Endothelial cell of umbilical vein (primary cell): ENCODE results near the gene UBE2F. TPM values are rescaled to one million over a fixed set of nuclear protein-coding genes. Genes with fewer than 3 reads are reported as not detected.

Experiments used
- BruUV-seq: library from RNA; stranded (reverse); fragments of 400-500 nt; replicated peaks from 2 replicates; lab custom pipeline; 2021; lab: Mats Ljungman, UMichigan
- CTCF ChIA-PET: fragments of 300-600, 350-600 bp; sonication (Branson Sonifier 250); formaldehyde crosslinking; loops from one replicate; lab custom pipeline; 2021; ENCODE audit warnings: antibody characterized with exemption, inconsistent platforms; lab: Charles Lee
- POLR2A ChIA-PET: fragments of 300-600, 350-600 bp; sonication (Branson Sonifier 250); formaldehyde crosslinking; loops from one replicate; lab custom pipeline; 2021; ENCODE audit warnings: antibody characterized with exemption, inconsistent platforms; lab: Charles Lee
- DNase-seq: peaks from one replicate; pipeline ENCODE4 v3.0.0-alpha.2; 2011; ENCODE audit warnings: low read depth, low spot score
- FAIRE-seq: peaks from 2 replicates; lab custom pipeline; 2011; peaks lifted over from hg19 to GRCh38; lab: Jason Lieb, UNC
- H2AFZ ChIP-seq: 2 replicates; pipeline ENCODE4 v1.6.0; 2012; ENCODE audit warnings: low read depth, low read length, control low read depth, inconsistent platforms
- H3K27ac ChIP-seq: 2 replicates; pipeline ENCODE4 v1.5.1; 2011; ENCODE audit warnings: low read depth, mild to moderate bottlenecking, control low read depth, low read length, moderate library complexity; ENCODE audit not compliant: insufficient read depth
- H3K27me3 ChIP-seq, 2 experiments: 2 replicates each; pipeline versions ENCODE4 v1.6.0 to v1.6.1; 2011; ENCODE audit warnings: low read length in 2 of 2, mixed read lengths in 1 of 2; ENCODE audit not compliant: control insufficient read depth in 2 of 2, insufficient read depth in 2 of 2
- H3K36me3 ChIP-seq, 2 experiments: 2 replicates in 1 of 2; 3 replicates in 1 of 2; pipeline ENCODE4 v1.5.1; 2011; ENCODE audit warnings: low read length in 2 of 2, mild to moderate bottlenecking in 1 of 2, moderate library complexity in 1 of 2; ENCODE audit not compliant: control insufficient read depth in 2 of 2, insufficient read depth in 2 of 2; ENCODE audit errors: extremely low read depth in 1 of 2
- H3K4me1 ChIP-seq: 3 replicates; pipeline ENCODE4 v1.5.1; 2011; ENCODE audit warnings: mild to moderate bottlenecking, low read length; ENCODE audit not compliant: control insufficient read depth, insufficient read depth; ENCODE audit errors: extremely low read depth
- H3K4me2 ChIP-seq: 2 replicates; pipeline ENCODE4 v1.6.1; 2011; ENCODE audit warnings: low read length, control low read depth, mixed read lengths; ENCODE audit not compliant: insufficient read depth
- H3K4me3 ChIP-seq, 3 experiments: fragments of 200-600 bp in 1 of 3; sonication (generic), shearing (Covaris generic) in 1 of 3; replicated peaks in 1 of 3; 2 replicates each; pipeline ENCODE4 v1.5.1; 2011 to 2016; ENCODE audit warnings: control low read depth in 3 of 3, low read length in 3 of 3, mild to moderate bottlenecking in 2 of 3, inconsistent platforms in 1 of 3, low read depth in 1 of 3, moderate library complexity in 1 of 3; ENCODE audit not compliant: insufficient read depth in 1 of 3
- H3K79me2 ChIP-seq: 2 replicates; pipeline ENCODE4 v1.6.0; 2012; ENCODE audit warnings: low read length, inconsistent platforms; ENCODE audit not compliant: control insufficient read depth, insufficient read depth
- H3K9ac ChIP-seq: replicated peaks from 2 replicates; pipeline ENCODE3; 2011; ENCODE audit warnings: low read length, control low read depth; ENCODE audit not compliant: insufficient read depth; ENCODE audit errors: extremely low read depth
- H3K9me1 ChIP-seq: replicated peaks from 3 replicates; pipeline ENCODE4 v1.6.0; 2011; ENCODE audit warnings: mild to moderate bottlenecking, low read length; ENCODE audit not compliant: control insufficient read depth, insufficient read depth; ENCODE audit errors: extremely low read depth
- H3K9me3 ChIP-seq: replicated peaks from 2 replicates; pipeline ENCODE4 v1.5.1; 2012; ENCODE audit warnings: low read length, inconsistent platforms; ENCODE audit not compliant: control insufficient read depth, insufficient read depth
- H4K20me1 ChIP-seq: replicated peaks from 2 replicates; pipeline ENCODE3; 2011; ENCODE audit warnings: mild to moderate bottlenecking, low read length; ENCODE audit not compliant: control insufficient read depth, insufficient read depth; ENCODE audit errors: extremely low read depth
- CTCF ChIP-seq, 2 donors: IDR thresholded peaks; 1 replicate in 1 of 2; 2 replicates in 1 of 2; pipeline ENCODE4 v1.5.1; 2011; ENCODE audit warnings: low read length in 2 of 2, mild to moderate bottlenecking in 2 of 2, moderate library complexity in 2 of 2, control low read depth in 1 of 2, inconsistent platforms in 1 of 2, low read depth in 1 of 2; ENCODE audit not compliant: insufficient read depth in 1 of 2; ENCODE audit errors: extremely low read depth in 1 of 2
- EZH2 ChIP-seq: IDR thresholded peaks from 2 replicates; pipeline ENCODE4 v1.6.1; 2012; ENCODE audit warnings: borderline replicate concordance, low read depth, mild to moderate bottlenecking, moderate library complexity, low read length, inconsistent platforms; ENCODE audit not compliant: severe bottlenecking
- FOS ChIP-seq: IDR thresholded peaks from 2 replicates; pipeline ENCODE4 v1.6.1; 2011; ENCODE audit warnings: mild to moderate bottlenecking, low read length, moderate library complexity, borderline replicate concordance; ENCODE audit not compliant: insufficient read depth
- GATA2 ChIP-seq: IDR thresholded peaks from 2 replicates; pipeline ENCODE4 v1.7.0; 2011; ENCODE audit warnings: low read depth, mild to moderate bottlenecking, moderate library complexity, mixed read lengths, low read length; ENCODE audit not compliant: insufficient read length, insufficient read depth
- JUN ChIP-seq: IDR thresholded peaks from 2 replicates; pipeline ENCODE4 v1.6.1; 2011; ENCODE audit warnings: borderline replicate concordance, low read depth; ENCODE audit not compliant: insufficient read length, insufficient read depth
- MYC ChIP-seq: IDR thresholded peaks from one replicate; pipeline ENCODE4 v1.6.1; 2011; ENCODE audit warnings: mild to moderate bottlenecking, low read depth, low read length
- POLR2A ChIP-seq: IDR thresholded peaks from 2 replicates; pipeline ENCODE4 v1.6.1; 2012; ENCODE audit warnings: low read depth, mild to moderate bottlenecking, control low read depth, low read length
- POLR2AphosphoS5 ChIP-seq: IDR thresholded peaks from 2 replicates; pipeline ENCODE4 v1.6.1; 2012; ENCODE audit warnings: low read depth, mild to moderate bottlenecking, control low read depth, low read length, moderate library complexity; ENCODE audit not compliant: insufficient read depth
- dilution Hi-C: fragments of 300-500 bp; cut with MboI; formaldehyde crosslinking; loops from one replicate; pipeline ENCODE4 v1.15.0; 2019; ENCODE audit warnings: low sequenced_read_pairs; ENCODE audit not compliant: extremely low pct_ligation_motif_present
- intact Hi-C: fragments of 100-400 bp; cut with micrococcal nuclease; formaldehyde crosslinking; loops from one replicate; pipeline ENCODE4 v1.10.0; 2022
- polyA plus RNA-seq, 4 experiments: library from polyadenylated mRNA; depleted of rRNA in 3 of 4; stranded (reverse) in 3 of 4; unstranded in 1 of 4; fragments of >200 nt; gene quantifications; 2 replicates each; pipeline versions ENCODE4 v1.2.1 to v1.2.3, GENCODE V29; 2011 to 2012; ENCODE audit warnings: missing spikeins in 1 of 4
- total RNA-seq: library from RNA; stranded (reverse); gene quantifications from 2 replicates; pipeline ENCODE4 v1.2.3, GENCODE V29; 2021
- TF ChIP-seq, protein P1 (sequence below): IDR thresholded peaks from 2 replicates; pipeline ENCODE4 v1.6.1; 2011; ENCODE audit not compliant: insufficient read depth, insufficient read length

The UBE2F gene
- total and polyA plus RNA-seq, 2 donors (not counting 3 experiments of a cell fraction or from before 2014, with no cell fraction given) = 42.3 to 45.6 TPM

GRCh38 chr2:237993701-237994100 is 26.9 kb downstream of the UBE2F start:
- no peaks in the 10 kb centered on the region for H3K4me1 ChIP-seq
- no peak overlapping the region for H3K9ac ChIP-seq
- H3K79me2 ChIP-seq = no peaks in the 10 kb centered on the region
- peaks cover 0 to 3% of the 10 kb centered on the region in 2 experiments for H3K36me3 ChIP-seq
- H3K27ac ChIP-seq = no peak overlapping the region
- no peaks in the 10 kb centered on the region for H3K9me1 ChIP-seq
- POLR2A ChIA-PET = no interaction called here
- TF ChIP-seq, protein P1, sequence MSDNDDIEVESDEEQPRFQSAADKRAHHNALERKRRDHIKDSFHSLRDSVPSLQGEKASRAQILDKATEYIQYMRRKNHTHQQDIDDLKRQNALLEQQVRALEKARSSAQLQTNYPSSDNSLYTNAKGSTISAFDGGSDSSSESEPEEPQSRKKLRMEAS = no peak
- no peak for TF ChIP-seq CTCF (IDR thresholded peaks at IDR 0.05; ENCODE audit: extremely low read depth in 1 of 2, insufficient read depth in 1 of 2, low read depth in 1 of 2, low read length in 2 of 2)
- TF ChIP-seq EZH2 = no peak
- no peak for TF ChIP-seq POLR2A
- TF ChIP-seq FOS = no peak
- no peak for TF ChIP-seq GATA2
- no peak for TF ChIP-seq MYC
- TF ChIP-seq POLR2AphosphoS5 = no peak
- no peak for TF ChIP-seq JUN
- no peaks in the 10 kb centered on the region for H3K9me3 ChIP-seq
- H2AFZ ChIP-seq = no peak overlapping the region
- FAIRE-seq = no peak
- DNase-seq = no peak
- intact Hi-C loops (no loop called here), dilution Hi-C loops (no loop called here)
- no peaks in the 10 kb centered on the region for H3K27me3 ChIP-seq
- no peak overlapping the region for H3K4me2 ChIP-seq
- BruUV-seq = no TSS peak
- no peaks in the 10 kb centered on the region for H4K20me1 ChIP-seq
- CTCF ChIA-PET = no interaction called here
- no peak overlapping the region for H3K4me3 ChIP-seq
